Eye (tissue), 1 donor: ENCODE results near the gene PGK2.
"Not testable (repeated sequence)": the region's sequence is repeated elsewhere in the genome, so short reads cannot be mapped to it uniquely, and the experiment has no call there.

ENCODE experiments used
- DNase-seq: peaks from one replicate; pipeline ENCODE4 v3.0.0-alpha.2; 2015

The PGK2 gene

GRCh38 chr6:49787176-49787575, at the start of gene PGK2:
TSS of gene PGK2 (minus strand) at chr6:49787285. CDS start at chr6:49787187, 98 bp downstream.
- DNase-seq: no peak

- no peak for DNase-seq
Observed at GRCh38 chr6:49835140-49835539, 48.1 kb upstream of the PGK2 start.

GRCh38 chr6:49833386-49833785, 46.3 kb upstream of the PGK2 start:
- no peak for DNase-seq

DNA sequence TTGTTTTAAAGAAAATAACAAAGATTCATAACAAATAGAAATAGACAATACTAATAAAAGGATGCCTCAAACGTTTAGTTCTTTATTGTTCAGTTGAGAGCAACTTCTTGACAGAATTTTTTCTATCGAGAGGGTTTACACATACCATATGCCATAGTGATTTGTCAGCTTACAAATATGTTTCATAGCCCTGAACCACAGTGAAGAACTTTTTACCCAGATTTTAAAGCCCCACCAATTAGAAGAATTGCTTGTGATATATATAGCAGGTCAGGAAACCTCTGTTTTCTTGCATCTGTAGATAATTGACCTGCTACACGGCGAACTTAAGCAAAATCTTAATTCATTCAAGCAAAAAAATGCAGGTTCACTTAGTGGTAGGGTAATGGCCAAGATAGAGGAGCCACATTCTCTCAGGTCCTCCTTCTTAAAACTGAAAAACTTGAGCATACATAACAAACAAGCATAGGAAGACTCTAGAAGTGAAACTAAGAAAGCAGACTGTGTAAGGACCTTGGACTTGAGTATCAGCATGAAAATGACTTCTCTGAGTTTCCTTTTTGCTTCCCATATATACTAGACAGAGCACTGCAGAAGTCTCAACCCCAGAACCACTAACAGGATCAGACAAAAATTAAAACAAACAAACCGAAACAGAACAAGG, 39.8 kb upstream of the PGK2 start:
- DNase-seq: no peak

- no peak for DNase-seq
Observed at GRCh38 chr6:49815166-49815565, 28.1 kb upstream of the PGK2 start.

DNA sequence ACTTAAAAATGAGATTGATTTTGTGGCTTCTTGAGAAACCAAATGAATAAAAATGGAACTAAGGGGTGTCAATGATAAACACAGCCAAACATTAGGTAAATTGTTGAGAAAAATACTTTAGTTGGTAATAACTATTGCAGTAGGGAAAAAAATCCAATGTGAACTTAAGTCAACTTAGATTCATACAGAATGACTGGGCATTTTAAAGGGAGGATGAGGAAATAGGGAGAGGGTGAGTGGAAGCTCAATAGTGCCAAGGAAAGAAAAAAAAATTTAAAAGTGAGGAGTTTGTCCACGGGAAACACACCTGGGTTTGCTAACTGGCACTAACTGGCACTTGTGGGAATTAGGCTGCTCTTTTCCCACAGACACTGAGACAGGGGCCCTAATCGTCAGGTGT, 26.2 kb upstream of the PGK2 start:
- no peak for DNase-seq

DNA sequence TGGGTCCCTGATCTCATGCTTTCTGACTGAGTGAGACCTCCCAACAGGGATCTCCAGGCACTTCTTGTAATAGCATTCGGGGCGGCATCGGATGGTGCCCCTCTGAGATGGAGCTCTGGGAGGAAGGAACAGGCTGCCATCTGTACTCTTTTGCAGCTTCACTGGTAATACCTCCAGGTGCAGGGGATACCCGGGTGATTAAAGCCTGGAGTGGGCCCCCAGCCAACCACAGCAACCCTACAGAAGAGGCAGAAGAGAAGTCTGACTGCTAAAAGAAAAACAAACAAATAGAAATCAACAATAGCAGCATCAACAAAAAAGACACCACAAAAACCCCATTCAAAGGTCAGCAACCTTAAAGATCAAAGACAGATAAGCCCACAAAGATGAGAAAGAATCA, 19.1 kb upstream of the PGK2 start:
- DNase-seq: no peak

DNA sequence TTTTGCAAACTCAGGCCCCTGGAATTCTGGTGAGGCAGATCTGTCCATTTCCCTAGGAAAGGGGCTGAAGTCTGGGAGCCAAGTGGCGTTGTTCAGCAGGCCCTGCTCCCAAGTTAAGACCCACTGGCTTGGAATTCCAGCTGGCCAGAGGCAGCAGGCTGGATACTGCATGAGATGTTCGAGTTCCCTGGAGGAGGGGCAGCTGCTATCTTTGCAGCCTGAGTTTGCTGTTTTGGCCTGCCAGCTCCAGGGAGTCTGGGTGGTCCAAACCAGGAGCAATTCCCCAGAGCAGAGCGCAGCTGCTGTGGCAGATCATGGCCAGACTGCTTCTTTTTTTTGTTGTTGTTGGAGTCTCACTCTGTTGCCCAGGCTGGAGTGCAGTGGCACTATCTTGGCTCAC, 18.2 kb upstream of the PGK2 start:
- no peak for DNase-seq

GRCh38 chr6:49801525-49801924, 14.4 kb upstream of the PGK2 start:
- DNase-seq: no peak

GRCh38 chr6:49799090-49799489, 12.0 kb upstream of the PGK2 start:
- no peak for DNase-seq

- DNase-seq: not testable (repeated sequence)
Observed at GRCh38 chr6:49796842-49797455, 9.9 kb upstream of the PGK2 start.

DNA sequence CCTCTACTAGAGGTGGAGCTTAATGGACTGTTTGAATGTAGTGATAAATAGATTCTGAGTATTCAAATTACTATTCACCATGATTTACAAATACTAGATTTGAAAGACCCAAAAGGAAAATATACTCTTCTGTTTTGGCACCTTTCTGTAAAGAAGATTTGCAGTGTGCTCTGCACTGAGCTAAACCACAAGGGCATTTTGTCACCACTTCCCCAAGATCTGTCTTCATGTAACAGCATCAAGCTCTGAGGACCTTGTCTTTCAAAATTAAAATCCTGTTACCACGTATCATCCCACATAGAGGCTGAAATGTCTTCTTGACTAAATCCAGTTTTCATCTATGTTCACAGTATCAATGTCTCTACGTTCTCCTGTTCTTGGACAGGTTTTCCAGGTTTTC, 3.3 kb upstream of the PGK2 start:
- no peak for DNase-seq

DNA sequence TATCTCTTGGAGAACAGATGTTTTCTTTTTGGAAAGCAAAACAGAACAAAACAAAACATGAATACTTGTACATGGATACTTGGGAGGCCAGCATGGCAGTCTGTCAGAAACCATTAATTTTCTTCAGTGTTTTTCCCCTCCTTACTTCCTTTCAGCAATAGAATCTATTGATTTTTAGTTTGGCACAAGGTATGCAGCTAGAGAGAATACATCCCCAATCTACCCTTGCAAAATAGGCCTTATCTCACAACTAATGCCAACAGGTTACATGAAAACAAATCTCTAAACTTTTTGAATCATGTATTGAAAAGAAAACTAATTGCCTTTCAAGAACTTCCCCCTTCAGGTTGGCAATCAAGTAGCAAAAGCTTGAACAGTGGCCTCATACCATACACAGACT, 2.8 kb downstream of the PGK2 start:
- DNase-seq: no peak

DNA sequence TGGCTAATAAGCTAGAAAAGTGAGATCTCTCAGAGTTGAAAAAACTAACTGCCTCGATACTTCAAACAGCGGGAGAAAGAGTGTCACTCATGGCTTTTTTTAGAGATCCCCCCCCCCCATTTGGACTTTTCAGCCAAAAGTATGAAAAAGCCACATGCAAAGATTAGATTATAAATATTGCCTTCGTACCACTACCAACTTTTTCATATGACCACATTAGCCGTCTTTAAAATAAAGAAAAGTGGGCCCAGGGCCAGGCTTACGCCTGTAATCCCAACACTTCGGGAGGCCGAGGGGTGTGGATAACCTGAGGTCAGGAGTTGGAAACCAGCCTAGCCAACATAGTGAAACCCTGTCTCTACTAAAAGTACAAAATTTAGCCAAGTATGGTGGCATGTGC, 4.4 kb downstream of the PGK2 start:
- no peak for DNase-seq

DNA sequence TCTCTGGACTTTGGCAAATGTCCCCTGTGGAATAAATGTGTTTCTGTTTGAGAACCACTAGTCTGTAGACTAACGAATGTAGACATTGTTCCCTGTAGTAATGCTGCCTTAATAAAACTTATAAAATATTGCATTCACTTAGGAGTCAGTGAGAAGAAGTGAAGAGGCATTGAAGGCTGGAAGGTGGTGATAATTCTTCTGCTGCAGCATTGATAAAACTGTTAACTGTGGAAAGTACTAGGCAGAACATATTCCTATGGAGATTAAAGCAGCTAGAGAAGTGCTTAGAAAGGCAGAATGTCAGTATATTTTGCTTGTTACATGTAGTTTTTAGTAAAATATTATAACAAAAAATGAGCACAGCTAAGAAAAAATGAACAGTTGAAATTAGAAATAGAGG, 4.8 kb downstream of the PGK2 start:
- DNase-seq: no peak

- no peak for DNase-seq
Observed at GRCh38 chr6:49776444-49776843, 10.6 kb downstream of the PGK2 start.

GRCh38 chr6:49775043-49775442, 12.0 kb downstream of the PGK2 start:
- no peak for DNase-seq

DNA sequence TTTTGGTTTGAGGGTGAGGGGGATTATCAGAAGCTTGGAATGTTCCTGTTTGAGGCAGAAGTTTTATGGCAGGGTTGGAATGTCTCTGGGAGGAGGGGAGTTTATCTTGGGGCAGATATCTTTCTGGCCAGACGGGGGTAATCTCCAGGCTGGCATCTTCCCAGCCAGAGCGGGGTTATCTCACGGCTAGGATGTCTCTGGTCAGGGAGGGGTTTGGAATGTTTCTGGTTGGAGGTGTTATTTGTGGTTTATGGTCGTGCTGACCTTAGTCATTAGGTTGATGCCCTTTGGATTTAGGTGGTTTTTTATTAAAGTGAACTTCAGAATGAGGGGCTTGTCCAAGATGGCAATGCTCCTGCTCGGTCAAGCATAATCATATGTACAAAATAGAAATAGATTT, 14.8 kb downstream of the PGK2 start:
- DNase-seq: no peak

DNA sequence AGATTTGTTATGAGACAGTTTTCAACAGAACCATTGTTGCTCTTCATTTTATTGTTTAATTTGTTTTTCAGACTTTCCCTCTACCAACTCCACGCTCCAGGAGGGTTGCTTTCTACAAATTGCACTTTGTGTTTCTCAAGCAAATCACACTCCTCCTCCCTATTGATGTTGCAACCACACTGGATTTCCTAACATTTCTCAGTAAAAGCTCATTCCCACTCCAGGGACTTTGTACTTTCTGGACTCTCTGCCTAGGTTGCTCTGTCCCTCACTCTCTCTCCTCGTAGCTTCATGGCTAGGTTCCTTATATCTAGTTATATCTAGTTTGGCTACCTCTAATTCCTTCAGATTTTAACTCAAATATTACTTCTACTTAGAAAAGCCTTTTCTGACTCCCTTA, 20.3 kb downstream of the PGK2 start:
- DNase-seq: no peak

DNA sequence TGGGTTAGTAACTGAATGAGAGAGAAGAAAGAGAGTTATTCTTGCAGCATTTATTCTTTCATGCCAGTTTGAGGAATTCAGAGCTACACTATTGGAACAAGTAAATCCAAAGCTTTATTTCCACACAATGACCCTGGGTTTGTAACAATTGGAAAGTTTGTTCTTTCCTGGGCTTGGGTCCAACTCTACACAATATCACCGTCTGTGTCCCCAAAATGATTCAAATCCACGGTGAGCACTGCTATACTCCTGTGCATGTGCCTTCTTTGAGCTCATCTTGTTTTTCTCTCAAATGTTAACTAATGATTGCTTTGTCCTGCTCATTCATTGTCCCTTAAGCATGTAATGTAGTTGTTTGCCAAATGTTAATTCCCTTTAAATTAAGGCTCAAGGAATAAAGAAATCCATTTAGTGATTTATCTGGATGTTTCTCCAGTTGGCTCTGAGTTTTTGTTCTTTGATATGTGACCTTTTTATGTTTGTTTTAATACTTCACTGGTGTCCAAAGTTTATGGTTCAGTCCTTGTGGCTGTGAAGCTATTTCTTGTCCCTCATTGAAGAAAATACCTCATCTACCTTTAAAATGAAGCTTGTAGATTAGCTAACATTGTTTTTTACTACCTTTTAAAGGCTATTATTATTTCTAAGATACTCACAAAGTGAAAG, 22.4 kb downstream of the PGK2 start:
- no peak for DNase-seq

- DNase-seq: no peak
Observed at GRCh38 chr6:49744259-49744658, 42.8 kb downstream of the PGK2 start, which contains the start of gene CRISP3. TSS of gene CRISP3 (minus strand) at chr6:49744388. CDS start at chr6:49744367, 21 bp downstream.

DNA sequence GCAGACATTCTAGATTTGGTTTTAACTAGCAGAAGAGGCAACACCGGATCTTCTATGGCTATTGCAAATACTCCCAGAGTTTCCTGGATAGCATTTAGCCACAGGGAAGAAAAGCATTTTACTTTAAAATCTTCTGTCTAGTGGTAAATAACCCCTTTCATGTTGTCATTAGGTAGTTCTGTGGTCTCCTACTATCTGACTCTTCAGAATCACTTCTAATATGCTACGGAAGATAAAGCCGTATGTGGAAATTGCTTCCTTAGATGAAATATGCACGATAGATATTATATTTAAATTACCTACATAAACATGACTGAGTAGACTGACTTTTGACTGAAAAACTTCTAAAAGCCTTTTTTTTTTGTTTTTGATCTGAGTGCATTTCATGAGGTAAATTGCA, 43.7 kb downstream of the PGK2 start:
- no peak for DNase-seq

DNA sequence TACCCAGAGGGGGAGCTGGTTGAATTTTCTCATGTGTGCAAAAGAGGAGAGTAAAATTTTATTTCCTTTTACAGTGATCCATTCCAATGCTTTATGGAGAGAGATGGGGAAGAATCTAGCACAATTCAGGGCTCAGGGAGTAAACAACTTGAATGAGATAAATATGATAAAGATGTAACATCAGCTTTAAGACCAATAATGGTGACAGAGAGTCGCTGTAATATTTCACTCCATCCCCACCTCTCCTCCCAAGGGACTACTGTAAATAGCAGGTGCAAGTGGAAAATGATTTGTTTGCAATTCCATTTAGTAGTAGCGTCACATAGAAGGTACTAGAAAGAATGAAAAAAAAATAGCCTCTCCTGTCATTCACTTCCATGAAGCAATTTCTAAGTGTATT, 47.7 kb downstream of the PGK2 start:
- DNase-seq: no peak

GRCh38 chr6:49736017-49736508, 51.0 kb downstream of the PGK2 start:
- DNase-seq: no peak
